Measurements from ENCODE around the gene DISP3.

Gene DISP3

GRCh38 chr1:11515368-11516300 lies 36.7 kb downstream of the DISP3 start:
- DNase-seq: no peak

- no peak for DNase-seq
Measured at GRCh38 chr1:11516961-11517635, 38.1 kb downstream of the DISP3 start.

DNA sequence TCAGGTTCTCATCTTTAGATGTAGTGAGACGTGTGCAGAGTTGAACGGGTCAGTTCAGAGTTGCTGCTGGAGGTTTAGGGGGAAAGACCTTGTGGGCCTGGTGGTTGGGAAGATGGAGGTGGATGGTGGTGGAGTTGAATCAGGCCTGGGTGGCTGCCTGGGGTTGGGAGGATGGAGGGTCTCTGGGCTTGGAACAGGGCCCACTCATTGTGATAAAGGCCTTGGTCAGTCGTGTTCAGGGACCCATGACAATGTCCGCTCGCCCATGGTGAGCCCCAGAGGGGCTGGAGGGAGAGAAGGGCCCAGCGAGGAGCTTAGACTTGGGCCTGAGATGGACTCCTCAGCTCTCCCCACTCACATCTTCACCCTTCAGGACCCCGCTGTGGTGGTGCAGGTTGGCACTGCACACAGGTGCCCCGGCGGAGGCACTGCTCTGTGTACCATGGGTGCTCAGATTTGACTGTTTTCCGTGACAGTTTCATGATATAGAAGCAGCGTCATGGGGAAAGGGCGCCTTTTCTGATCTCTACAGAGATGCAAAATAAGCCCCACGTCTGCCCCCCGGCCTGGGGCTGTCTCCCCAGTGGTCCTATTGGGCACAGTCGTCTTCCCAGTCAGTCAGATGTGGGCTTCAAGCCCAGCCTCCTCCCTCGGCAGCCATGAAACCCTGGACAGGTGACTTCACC lies 39.2 kb downstream of the DISP3 start:
- no peak for DNase-seq

GRCh38 chr1:11518791-11519628 lies 40.1 kb downstream of the DISP3 start:
- no peak for DNase-seq

GRCh38 chr1:11519629-11520031 lies 40.7 kb downstream of the DISP3 start:
- no peak for DNase-seq

DNA sequence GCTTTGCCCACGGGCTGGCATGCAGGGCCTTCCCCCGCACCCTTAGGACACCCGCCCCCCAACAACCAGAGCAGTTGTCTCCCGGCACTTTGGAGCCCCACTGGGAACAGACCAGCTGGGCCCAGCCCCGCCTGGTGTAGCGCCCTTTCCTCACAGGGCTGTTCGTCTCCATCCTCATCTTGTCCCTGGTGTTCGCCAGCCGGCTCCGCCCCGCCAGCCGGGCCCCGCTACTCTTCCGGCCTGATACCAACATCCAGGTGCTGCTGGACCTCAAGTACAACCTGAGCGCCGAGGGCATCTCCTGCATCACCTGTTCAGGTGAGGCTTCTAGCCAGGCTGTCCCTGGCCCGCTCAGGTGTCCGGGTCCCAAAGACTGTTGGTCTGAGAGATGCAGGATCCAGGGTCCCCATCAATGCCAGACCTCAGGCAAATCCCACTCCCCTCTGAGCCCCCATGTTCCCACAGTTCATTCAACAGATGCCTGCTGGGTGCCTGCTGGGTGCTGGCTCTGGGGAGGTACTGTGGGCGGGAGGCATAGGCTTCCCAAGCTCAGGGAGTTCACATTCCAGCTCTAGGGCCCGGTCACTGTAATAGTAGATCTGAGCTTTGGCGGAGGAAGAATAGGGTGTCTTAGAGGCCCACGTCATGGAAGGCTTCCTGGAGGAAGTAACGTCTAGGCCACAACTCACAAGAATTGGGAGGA lies 41.7 kb downstream of the DISP3 start:
- DNase-seq: no peak

DNA sequence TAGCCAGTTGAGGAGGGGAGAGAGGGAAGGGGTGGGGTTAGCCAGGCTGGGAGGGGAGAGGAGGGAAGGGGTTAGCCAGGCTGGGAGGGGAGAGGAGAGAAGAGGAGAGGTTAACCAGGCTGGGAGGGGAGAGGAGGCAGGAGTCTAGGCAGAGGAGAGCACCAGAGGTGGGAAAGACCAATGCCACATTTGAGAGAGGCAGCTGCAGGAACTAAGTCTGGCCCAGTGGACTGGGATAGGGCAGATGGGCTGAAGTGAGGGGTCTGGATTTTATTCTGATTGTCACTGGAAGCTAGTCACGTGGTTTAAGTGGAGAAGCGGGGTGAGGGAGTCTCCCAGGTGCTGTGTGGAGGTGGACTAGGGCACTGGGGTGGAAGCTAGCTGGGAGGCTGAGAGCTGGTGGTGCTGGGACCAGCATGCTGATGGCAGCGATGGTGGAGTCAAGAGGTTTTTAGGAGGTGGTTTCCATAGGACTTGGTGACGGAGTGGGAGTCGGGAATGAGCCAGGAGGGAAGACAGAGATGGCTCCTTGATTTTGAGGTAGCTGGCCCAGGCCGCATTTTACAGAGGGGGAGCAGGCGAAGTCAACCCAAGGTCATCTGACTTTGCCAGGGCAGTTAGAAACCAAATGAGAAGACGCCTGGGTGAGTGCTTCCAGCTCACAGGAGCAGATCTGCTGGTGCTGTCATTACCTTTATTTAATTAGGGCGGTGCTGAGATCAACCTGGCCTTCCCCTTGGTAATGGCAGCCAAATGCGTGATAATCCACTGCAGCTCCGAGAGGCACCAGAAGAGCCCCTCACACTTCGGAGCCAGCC lies 42.8 kb downstream of the DISP3 start:
- DNase-seq: no peak

GRCh38 chr1:11522400-11523235 lies 43.7 kb downstream of the DISP3 start:
- peak in 1 of 51 donors; percentile 10 for DNase-seq

GRCh38 chr1:11523261-11523660 lies 44.3 kb downstream of the DISP3 start:
- DNase-seq: no peak

DNA sequence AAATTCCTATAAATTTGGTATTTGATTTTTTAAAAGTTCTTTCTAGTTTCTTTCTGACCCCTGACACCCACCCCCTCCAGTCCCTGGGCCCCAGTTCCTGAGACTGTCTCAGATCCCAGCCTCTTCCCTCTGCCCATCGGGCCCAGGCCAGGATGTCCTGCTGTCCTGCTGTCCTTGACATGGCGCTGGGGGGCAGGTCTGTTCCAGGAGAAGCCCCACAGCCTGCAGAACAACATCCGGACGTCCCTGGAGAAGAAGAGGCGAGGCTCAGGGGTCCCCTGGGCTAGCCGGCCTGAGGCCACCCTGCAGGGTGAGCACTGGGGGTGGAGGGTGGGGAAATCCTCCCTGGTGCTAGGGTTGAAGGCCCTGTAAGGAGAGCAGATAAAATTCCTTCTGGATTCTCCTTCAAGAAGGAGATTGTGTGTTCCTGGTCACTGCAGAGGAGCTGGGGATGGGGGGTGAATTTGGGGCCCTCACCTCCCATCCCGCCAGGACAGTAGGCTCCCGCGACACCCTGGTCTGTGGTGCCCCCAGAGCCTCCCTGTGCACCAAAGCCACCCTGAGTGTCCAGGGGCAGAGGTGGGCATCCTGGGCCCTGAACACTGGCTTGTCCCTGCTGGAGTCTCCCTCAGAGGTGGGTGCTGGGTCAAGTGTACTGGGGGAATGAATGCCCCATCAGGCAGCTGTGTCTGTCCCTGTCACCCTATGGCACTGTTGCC lies 45.0 kb downstream of the DISP3 start:
- DNase-seq: no peak

GRCh38 chr1:11524465-11525150 lies 45.7 kb downstream of the DISP3 start:
- DNase-seq: no peak

DNA sequence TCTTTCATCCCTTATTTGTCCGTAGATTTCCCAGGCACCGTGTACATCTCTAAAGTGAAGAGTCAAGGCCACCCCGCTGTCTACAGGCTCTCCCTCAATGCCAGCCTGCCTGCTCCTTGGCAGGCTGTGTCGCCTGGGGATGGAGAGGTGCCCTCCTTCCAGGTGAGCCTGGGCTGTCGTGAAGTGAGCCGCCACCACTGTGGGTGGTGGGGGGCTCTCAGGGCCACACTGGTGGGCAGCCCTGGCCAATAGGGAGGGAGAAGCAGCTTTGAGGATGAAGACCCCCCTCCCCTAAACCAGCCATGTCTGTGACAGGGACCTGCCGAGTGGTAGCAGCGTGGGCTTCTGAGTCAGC lies 46.2 kb downstream of the DISP3 start:
- DNase-seq: no peak

DNA sequence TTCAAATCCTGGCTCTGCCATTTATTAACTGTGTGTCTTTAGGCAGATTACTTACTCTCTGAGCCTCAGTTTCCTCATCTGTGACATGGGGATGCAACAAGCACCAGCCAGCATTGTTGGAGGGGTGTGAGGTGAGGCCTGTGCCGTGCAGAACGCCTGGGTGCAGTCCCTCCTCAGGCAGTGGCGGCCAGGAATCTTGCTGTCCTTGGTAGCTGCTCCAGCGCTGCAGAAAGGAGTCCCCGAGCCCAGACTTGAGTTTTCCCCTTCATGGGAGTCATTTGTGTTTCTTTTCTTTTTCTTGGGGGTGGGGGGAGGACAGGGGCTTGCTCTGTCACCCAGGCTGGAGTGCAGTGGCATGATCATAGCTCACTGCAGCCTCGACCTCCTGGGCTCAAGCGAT lies 46.6 kb downstream of the DISP3 start:
- DNase-seq: no peak

DNA sequence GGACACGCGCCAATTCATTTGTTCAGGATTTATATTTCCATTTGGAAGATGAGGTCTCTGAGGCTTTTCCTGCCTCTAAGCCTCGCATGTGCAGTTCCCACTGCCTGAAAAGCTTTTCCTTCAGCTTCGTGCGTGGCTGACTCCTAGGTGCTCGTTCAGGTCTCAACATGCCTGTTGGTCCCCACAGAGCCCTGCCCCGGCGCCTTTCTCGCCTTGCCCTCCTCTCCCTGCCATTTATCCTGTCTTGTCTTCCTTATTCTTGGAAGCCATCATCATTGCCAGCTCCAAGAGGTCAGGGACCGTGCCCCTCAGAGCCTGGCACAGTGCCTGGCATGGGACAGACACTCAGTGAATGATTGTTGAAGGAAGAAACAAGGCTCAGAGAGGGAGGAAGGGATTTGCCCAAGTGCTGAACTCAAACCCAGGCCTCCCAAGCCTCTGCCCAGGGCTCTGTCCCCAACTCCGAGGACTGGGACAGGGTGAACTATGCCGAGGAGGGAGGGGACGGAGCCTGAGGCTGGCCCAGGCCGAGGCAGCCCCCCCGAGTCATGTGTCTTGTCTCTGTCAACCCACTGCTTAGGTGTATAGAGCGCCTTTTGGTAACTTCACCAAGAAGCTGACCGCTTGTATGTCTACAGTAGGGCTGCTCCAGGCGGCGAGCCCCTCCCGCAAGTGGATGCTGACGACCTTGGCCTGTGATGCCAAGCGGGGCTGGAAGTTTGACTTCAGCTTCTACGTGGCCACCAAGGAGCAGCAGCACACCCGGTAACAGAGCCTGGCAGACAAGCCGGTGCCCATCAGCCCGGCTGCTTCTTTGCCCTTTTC lies 47.3 kb downstream of the DISP3 start:
- DNase-seq: no peak

DNA sequence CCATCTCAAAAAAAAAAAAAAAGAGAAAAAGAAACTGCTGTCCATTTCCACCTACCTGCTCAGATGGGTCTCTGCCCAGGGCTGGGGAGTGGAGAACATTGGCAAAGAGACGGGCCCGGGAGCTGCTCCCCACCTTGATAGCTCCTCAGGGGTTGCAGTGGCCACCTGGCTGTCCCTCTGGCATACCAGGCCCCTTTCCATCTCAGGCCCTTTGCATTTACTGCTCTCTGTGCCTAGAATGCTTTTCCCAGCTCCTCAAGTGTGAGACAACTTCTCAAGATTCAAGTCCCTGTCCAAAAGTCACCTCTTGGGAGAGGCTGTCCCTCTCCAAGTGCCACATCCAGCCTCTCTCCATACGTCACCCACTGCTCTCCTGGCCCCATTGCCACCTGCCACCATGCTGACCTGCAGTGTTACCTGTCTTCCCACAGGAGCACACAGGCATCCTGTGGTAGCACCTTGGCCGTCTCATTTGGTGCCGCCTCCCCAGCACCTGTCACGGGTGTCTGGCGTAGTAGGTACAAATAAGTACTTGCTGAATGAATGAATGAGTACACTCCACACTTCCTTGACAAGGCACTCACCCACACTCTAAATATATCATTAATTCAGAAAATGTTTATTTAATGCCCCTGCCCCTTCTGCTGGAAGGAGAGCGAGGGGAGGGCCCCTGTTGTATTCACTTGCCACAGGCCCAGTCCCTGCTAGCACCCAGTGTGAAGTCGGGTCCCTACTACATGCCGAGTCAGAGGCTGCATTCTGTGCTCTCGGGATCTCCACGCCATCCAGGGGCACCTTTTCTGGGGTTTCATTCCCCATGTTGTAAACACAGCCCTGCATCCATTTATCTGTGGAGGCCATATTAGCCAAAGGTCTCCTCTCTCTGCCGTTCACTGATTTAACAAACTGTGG lies 48.8 kb downstream of the DISP3 start:
- no peak for DNase-seq
